ENCODE results near the gene GLYATL3. TPM values are rescaled to one million over a fixed set of nuclear protein-coding genes. Genes with fewer than 3 reads are reported as not detected.

The GLYATL3 gene
- total RNA-seq, 2 experiments from 2014 or later, result not detected

GRCh38 chr6:49540614-49541013, 40.9 kb downstream of the GLYATL3 start:
- CTCF ChIA-PET, result interaction anchor here (0.9 to 1.1 kb wide), 2 partner anchors 9 to 10 kb away, joined by 3 to 5 read pairs; partner anchors contain the start of gene C6orf141
- Mint-ChIP-seq H3K27me3 (ENCODE audit: low read depth) (peaks cover 6% of the 10 kb centered on the region), H3K4me3 (no peak overlapping the region), H3K9me3 (no peaks in the 10 kb centered on the region), H3K4me1 (ENCODE audit: low read depth) (peaks cover 4% of the 10 kb centered on the region), H3K27ac (no peak overlapping the region), H3K36me3 (ENCODE audit: low read depth) (no peaks in the 10 kb centered on the region)
- intact Hi-C loops (cut with micrococcal nuclease), result no loop called here
- DNase-seq, result no peak

GRCh38 chr6:49541210-49541724, 41.5 kb downstream of the GLYATL3 start:
- CTCF ChIA-PET, result interaction anchor here (0.7 to 1.4 kb wide), 4 partner anchors 9 to 1780 kb away, joined by 3 to 5 read pairs (median 3); partner anchors contain the start of gene C6orf141
- no peaks in the 10 kb centered on the region for H3K9me3 Mint-ChIP-seq
- DNase-seq, result no peak
- H3K4me3 Mint-ChIP-seq, result no peak overlapping the region
- H3K4me1 Mint-ChIP-seq (ENCODE audit: low read depth), result peaks cover 4% of the 10 kb centered on the region
- peaks cover 6% of the 10 kb centered on the region for H3K27me3 Mint-ChIP-seq (ENCODE audit: low read depth)
- H3K27ac Mint-ChIP-seq, result no peak overlapping the region
- no peaks in the 10 kb centered on the region for H3K36me3 Mint-ChIP-seq (ENCODE audit: low read depth)
- intact Hi-C loops (cut with micrococcal nuclease), result no loop called here

GRCh38 chr6:49541936-49542335, 42.2 kb downstream of the GLYATL3 start:
- intact Hi-C loops (cut with micrococcal nuclease), result no loop called here
- Mint-ChIP-seq H3K27ac (no peak overlapping the region), H3K9me3 (no peaks in the 10 kb centered on the region), H3K4me3 (no peak overlapping the region), H3K36me3 (ENCODE audit: low read depth) (no peaks in the 10 kb centered on the region), H3K27me3 (ENCODE audit: low read depth) (peaks cover 6% of the 10 kb centered on the region), H3K4me1 (ENCODE audit: low read depth) (peaks cover 4% of the 10 kb centered on the region)
- CTCF ChIA-PET, result interaction anchor here (0.8 to 3.6 kb wide), 4 partner anchors 9 to 65 kb away, joined by 3 to 27 read pairs (median 8); no protein-coding TSS in a partner anchor
- no peak for DNase-seq

- peaks cover 12% of the 10 kb centered on the region for H3K27me3 Mint-ChIP-seq (ENCODE audit: low read depth)
- CTCF ChIA-PET, result interaction anchor here (0.9 to 3.6 kb wide), 4 partner anchors 11 to 63 kb away, joined by 3 to 27 read pairs (median 8); no protein-coding TSS in a partner anchor
- H3K4me1 Mint-ChIP-seq (ENCODE audit: low read depth), result peaks cover 4% of the 10 kb centered on the region
- no peaks in the 10 kb centered on the region for H3K9me3 Mint-ChIP-seq
- no peak overlapping the region for H3K27ac Mint-ChIP-seq
- DNase-seq, result no peak
- intact Hi-C loops (cut with micrococcal nuclease), result no loop called here
- no peak overlapping the region for H3K4me3 Mint-ChIP-seq
- no peaks in the 10 kb centered on the region for H3K36me3 Mint-ChIP-seq (ENCODE audit: low read depth)
These were observed 43.5 kb downstream of the GLYATL3 start for GRCh38 chr6:49543087-49543858.

- H3K27me3 Mint-ChIP-seq (ENCODE audit: low read depth), result peaks cover 33% of the 10 kb centered on the region
- CTCF ChIA-PET, result no interaction called here
- no peaks in the 10 kb centered on the region for H3K36me3 Mint-ChIP-seq (ENCODE audit: low read depth)
- intact Hi-C loops (cut with micrococcal nuclease), result no loop called here
- H3K4me1 Mint-ChIP-seq (ENCODE audit: low read depth), result peaks cover 10% of the 10 kb centered on the region
- no peak for DNase-seq
- no peak overlapping the region for H3K27ac Mint-ChIP-seq
- no peaks in the 10 kb centered on the region for H3K9me3 Mint-ChIP-seq
- no peak overlapping the region for H3K4me3 Mint-ChIP-seq
These were observed 46.6 kb downstream of the GLYATL3 start for GRCh38 chr6:49546331-49546730.

- H3K27me3 Mint-ChIP-seq (ENCODE audit: low read depth), result peaks cover 32% of the 10 kb centered on the region
- CTCF ChIA-PET, result interaction anchor here (3.7 kb wide), 1 partner anchor 17 kb away, joined by 21 read pairs; no protein-coding TSS in a partner anchor
- no peaks in the 10 kb centered on the region for H3K36me3 Mint-ChIP-seq (ENCODE audit: low read depth)
These were observed 49.0 kb downstream of the GLYATL3 start for GRCh38 chr6:49548613-49549304.

GRCh38 chr6:49549691-49550491, 50.2 kb downstream of the GLYATL3 start:
- H3K27me3 Mint-ChIP-seq (ENCODE audit: low read depth), result peaks cover 32% of the 10 kb centered on the region

More at GRCh38 chr6:49548613-49549304, 49.0 kb downstream of the GLYATL3 start:
- no peak for DNase-seq
- intact Hi-C loops (cut with micrococcal nuclease), result no loop called here
- Mint-ChIP-seq H3K4me1 (ENCODE audit: low read depth) (peaks cover 26% of the 10 kb centered on the region), H3K27ac (no peak overlapping the region), H3K4me3 (no peak overlapping the region), H3K9me3 (no peaks in the 10 kb centered on the region)

GRCh38 chr6:49550492-49551077, 50.9 kb downstream of the GLYATL3 start, which contains the start of gene C6orf141:
C6orf141 (plus strand) TSS chr6:49550668; CDS start chr6:49550793, 125 bp downstream.
- intact Hi-C loops (cut with micrococcal nuclease), result loop anchor here (1.0 kb wide), 1 partner anchor 87 kb away; the partner anchor contains the start of genes CENPQ and MMUT
- Mint-ChIP-seq H3K27me3 (ENCODE audit: low read depth) (peaks cover 29% of the 10 kb centered on the region), H3K9me3 (no peaks in the 10 kb centered on the region), H3K4me1 (ENCODE audit: low read depth) (peaks cover 28% of the 10 kb centered on the region), H3K27ac (no peak within 1 kb of the TSS), H3K4me3 (peak within 1 kb of the TSS; percentile 61), H3K36me3 (ENCODE audit: low read depth) (no peaks in the 10 kb centered on the region)
- DNase-seq, result peak; percentile 50
- CTCF ChIA-PET, result interaction anchor here (1.0 to 3.7 kb wide), 4 partner anchors 9 to 56 kb away, joined by 3 to 21 read pairs (median 4); no protein-coding TSS in a partner anchor

More at GRCh38 chr6:49549691-49550491, 50.2 kb downstream of the GLYATL3 start:
- no peak for DNase-seq
- H3K27ac Mint-ChIP-seq, result no peak overlapping the region
- peak overlapping the region; percentile 61 for H3K4me3 Mint-ChIP-seq
- H3K4me1 Mint-ChIP-seq (ENCODE audit: low read depth), result peaks cover 28% of the 10 kb centered on the region
- CTCF ChIA-PET, result interaction anchor here (0.5 to 3.7 kb wide), 4 partner anchors 18 to 57 kb away, joined by 3 to 21 read pairs (median 4); no protein-coding TSS in a partner anchor
- no peaks in the 10 kb centered on the region for H3K9me3 Mint-ChIP-seq
- intact Hi-C loops (cut with micrococcal nuclease), result no loop called here
- no peaks in the 10 kb centered on the region for H3K36me3 Mint-ChIP-seq (ENCODE audit: low read depth)

GRCh38 chr6:49551078-49551865, 51.5 kb downstream of the GLYATL3 start:
- Mint-ChIP-seq H3K27me3 (ENCODE audit: low read depth) (peaks cover 29% of the 10 kb centered on the region), H3K9me3 (no peaks in the 10 kb centered on the region), H3K4me3 (peak overlapping the region; percentile 61), H3K36me3 (ENCODE audit: low read depth) (no peaks in the 10 kb centered on the region), H3K4me1 (ENCODE audit: low read depth) (peaks cover 28% of the 10 kb centered on the region), H3K27ac (no peak overlapping the region)
- no peak for DNase-seq
- CTCF ChIA-PET, result interaction anchor here (1.0 to 3.7 kb wide), 5 partner anchors 10 to 55 kb away, joined by 3 to 21 read pairs (median 4); no protein-coding TSS in a partner anchor
- intact Hi-C loops (cut with micrococcal nuclease), result loop anchor here (1.0 kb wide), 1 partner anchor 88 kb away; the partner anchor contains the start of genes CENPQ and MMUT

GRCh38 chr6:49551866-49552129, 52.1 kb downstream of the GLYATL3 start:
- CTCF ChIA-PET, result interaction anchor here (1.1 to 2.7 kb wide), 2 partner anchors 20 to 55 kb away, joined by 3 to 14 read pairs; no protein-coding TSS in a partner anchor
- H3K4me3 Mint-ChIP-seq, result peak overlapping the region; percentile 61
- DNase-seq, result peak; percentile 28
- peaks cover 29% of the 10 kb centered on the region for H3K27me3 Mint-ChIP-seq (ENCODE audit: low read depth)
- no peak overlapping the region for H3K27ac Mint-ChIP-seq
- H3K4me1 Mint-ChIP-seq (ENCODE audit: low read depth), result peaks cover 30% of the 10 kb centered on the region
- no peaks in the 10 kb centered on the region for H3K9me3 Mint-ChIP-seq
- H3K36me3 Mint-ChIP-seq (ENCODE audit: low read depth), result no peaks in the 10 kb centered on the region
- intact Hi-C loops (cut with micrococcal nuclease), result loop anchor here (1.0 kb wide), 1 partner anchor 88 kb away; the partner anchor contains the start of genes CENPQ and MMUT
